Lung (tissue), 12 donors: ENCODE data around the gene HPS1. TPM values are rescaled to one million over a fixed set of nuclear protein-coding genes. Genes with fewer than 3 reads are reported as not detected.
A peak's percentile ranks its signal among the peaks of the same experiment; 100 is the strongest.

Source experiments
- ATAC-seq: fragments of 200-7000 bp; cut with Tn5 transposase; one replicate; pipeline ENCODE4 v1.9.1; 2020; ENCODE audit warnings: moderate number of reproducible peaks; ENCODE audit not compliant: insufficient read depth, low FRiP score
- DNase-seq, 3 donors: peaks; one replicate each; pipeline ENCODE4 v3.0.0-alpha.2; 2013 to 2017
- H3K27ac ChIP-seq, 2 donors: one replicate each; pipeline ENCODE4 v1.5.1; 2013; ENCODE audit warnings: mild to moderate bottlenecking in 2 of 2, moderate library complexity in 2 of 2, control low read depth in 1 of 2, inconsistent platforms in 1 of 2, low read depth in 1 of 2, low read length in 1 of 2
- H3K27me3 ChIP-seq, 3 donors: one replicate each; pipeline ENCODE4 v1.5.1; 2013; ENCODE audit warnings: low read length in 2 of 3; ENCODE audit not compliant: control insufficient read depth in 3 of 3, insufficient read depth in 3 of 3
- H3K36me3 ChIP-seq, 4 donors: one replicate each; pipeline ENCODE4 v1.5.1; 2013; ENCODE audit warnings: low read length in 4 of 4, mild to moderate bottlenecking in 1 of 4, moderate library complexity in 1 of 4; ENCODE audit not compliant: control insufficient read depth in 4 of 4, insufficient read depth in 4 of 4
- H3K4me1 ChIP-seq, 5 donors: one replicate each; pipeline ENCODE4 v1.5.1; 2013; ENCODE audit warnings: low read length in 5 of 5, mild to moderate bottlenecking in 2 of 5, moderate library complexity in 1 of 5; ENCODE audit not compliant: control insufficient read depth in 5 of 5, insufficient read depth in 5 of 5
- H3K4me3 ChIP-seq: one replicate; pipeline ENCODE4 v1.5.1; 2013; ENCODE audit warnings: mild to moderate bottlenecking, control low read depth, moderate library complexity
- H3K9ac ChIP-seq, 2 donors: one replicate each; pipeline ENCODE4 v1.5.1; 2013; ENCODE audit warnings: low read length in 2 of 2, control low read depth in 1 of 2; ENCODE audit not compliant: insufficient read depth in 1 of 2
- H3K9me3 ChIP-seq, 4 donors: one replicate each; pipeline ENCODE4 v1.5.1; 2013; ENCODE audit warnings: low read length in 3 of 4, mild to moderate bottlenecking in 1 of 4, moderate library complexity in 1 of 4; ENCODE audit not compliant: control insufficient read depth in 4 of 4, insufficient read depth in 3 of 4
- CTCF ChIP-seq: IDR thresholded peaks from 2 replicates; pipeline ENCODE4 v1.5.1; 2012; ENCODE audit warnings: mild to moderate bottlenecking; ENCODE audit errors: control extremely low read depth, extremely low read depth
- WGBS, 2 donors: extraction: QIAGEN DNeasy Blood & Tissue Kit; methylation state at CpG; one replicate each; pipeline ENCODE4 v1.1.7; 2013; 5-methylcytosine and 5-hydroxymethylcytosine counted together
- polyA plus RNA-seq, 2 donors: library from polyadenylated mRNA; stranded (reverse); fragments of 200-250 nt; gene quantifications; one replicate each; pipeline ENCODE4 v1.2.1, GENCODE V29; 2013
- total RNA-seq, 2 donors: library from RNA; depleted of rRNA in 1 of 2; stranded (reverse); fragments of >200 nt in 1 of 2; gene quantifications; one replicate each; pipeline ENCODE4 v1.2.1, GENCODE V29; 2014 to 2021
- donor health status: control.
- donor health status: control.
- donor health status: Bipolar disorder and iron deficiency.
- donor health status: healthy.
- donor health status: DM: yes; HTN: yes; CAD: no.

Gene HPS1
- total and polyA plus RNA-seq, 4 donors, result 32.3 to 89.5 (median 58.4) TPM

GRCh38 chr10:98391065-98391464 lies 55.7 kb downstream of the HPS1 start:
- WGBS, 2 donors, result 48 to 63% methylated on average over 7 of the region's 7 CpGs
- H3K9ac ChIP-seq, result no peak overlapping the region
- no peaks in the 10 kb centered on the region for H3K9me3 ChIP-seq
- no peak for TF ChIP-seq CTCF
- no peaks in the 10 kb centered on the region for H3K27me3 ChIP-seq
- peaks cover 0 to 26% (median 14%) of the 10 kb centered on the region in 4 donors for H3K36me3 ChIP-seq
- no peak overlapping the region for H3K27ac ChIP-seq
- no peak for DNase-seq
- no peak overlapping the region for H3K4me3 ChIP-seq
- peaks cover 0 to 26% (median 3%) of the 10 kb centered on the region in 5 donors for H3K4me1 ChIP-seq
- ATAC-seq, result no peak

- Histone ChIP-seq H3K36me3 (peaks cover 0 to 25% (median 15%) of the 10 kb centered on the region in 4 donors), H3K9ac (no peak overlapping the region), H3K27me3 (no peaks in the 10 kb centered on the region), H3K4me1 (peaks cover 0 to 26% (median 3%) of the 10 kb centered on the region in 5 donors), H3K9me3 (no peaks in the 10 kb centered on the region), H3K27ac (no peak overlapping the region), H3K4me3 (no peak overlapping the region)
- DNase-seq (no peak), ATAC-seq (no peak)
- 97 to 98% methylated on average over 4 of the region's 4 CpGs for WGBS, 2 donors
- TF ChIP-seq CTCF, result no peak
Observed at GRCh38 chr10:98390406-98390805, 56.3 kb downstream of the HPS1 start.

- H3K27ac ChIP-seq, result no peak overlapping the region
- H3K4me1 ChIP-seq, result peaks cover 0 to 18% (median 3%) of the 10 kb centered on the region in 5 donors
- no peak for DNase-seq
- TF ChIP-seq CTCF, result no peak
- H3K4me3 ChIP-seq, result no peak overlapping the region
- no peaks in the 10 kb centered on the region for H3K27me3 ChIP-seq
- H3K9ac ChIP-seq, result no peak overlapping the region
- peaks cover 0 to 28% (median 16%) of the 10 kb centered on the region in 4 donors for H3K36me3 ChIP-seq
- WGBS, 2 donors, result 83 to 87% methylated on average over 6 of the region's 6 CpGs
- no peak for ATAC-seq
- no peaks in the 10 kb centered on the region for H3K9me3 ChIP-seq
Observed at GRCh38 chr10:98389398-98389797, 57.3 kb downstream of the HPS1 start.

- Histone ChIP-seq H3K9me3 (no peaks in the 10 kb centered on the region), H3K36me3 (peaks cover 0 to 28% (median 17%) of the 10 kb centered on the region in 4 donors), H3K9ac (peak overlapping the region in 1 of 2 donors; percentile 9), H3K27ac (no peak overlapping the region), H3K4me3 (no peak overlapping the region), H3K4me1 (peaks cover 0 to 10% (median 3%) of the 10 kb centered on the region in 5 donors), H3K27me3 (no peaks in the 10 kb centered on the region)
- ATAC-seq, result no peak
- DNase-seq, result no peak
- WGBS, 2 donors, result 92 to 95% methylated on average over 13 of the region's 13 CpGs
- no peak for TF ChIP-seq CTCF
Observed at GRCh38 chr10:98388101-98388655, 58.6 kb downstream of the HPS1 start.
